ENCODE measurements around the gene HYAL3. TPM values are rescaled to one million over a fixed set of nuclear protein-coding genes. Genes with fewer than 3 reads are reported as not detected.

Gene HYAL3
- total and polyA plus RNA-seq, 2 of the 13 experiments (the other 11 are each of a cell fraction or from before 2014, with no cell fraction given): 5.5 to 10.4 TPM

DNA sequence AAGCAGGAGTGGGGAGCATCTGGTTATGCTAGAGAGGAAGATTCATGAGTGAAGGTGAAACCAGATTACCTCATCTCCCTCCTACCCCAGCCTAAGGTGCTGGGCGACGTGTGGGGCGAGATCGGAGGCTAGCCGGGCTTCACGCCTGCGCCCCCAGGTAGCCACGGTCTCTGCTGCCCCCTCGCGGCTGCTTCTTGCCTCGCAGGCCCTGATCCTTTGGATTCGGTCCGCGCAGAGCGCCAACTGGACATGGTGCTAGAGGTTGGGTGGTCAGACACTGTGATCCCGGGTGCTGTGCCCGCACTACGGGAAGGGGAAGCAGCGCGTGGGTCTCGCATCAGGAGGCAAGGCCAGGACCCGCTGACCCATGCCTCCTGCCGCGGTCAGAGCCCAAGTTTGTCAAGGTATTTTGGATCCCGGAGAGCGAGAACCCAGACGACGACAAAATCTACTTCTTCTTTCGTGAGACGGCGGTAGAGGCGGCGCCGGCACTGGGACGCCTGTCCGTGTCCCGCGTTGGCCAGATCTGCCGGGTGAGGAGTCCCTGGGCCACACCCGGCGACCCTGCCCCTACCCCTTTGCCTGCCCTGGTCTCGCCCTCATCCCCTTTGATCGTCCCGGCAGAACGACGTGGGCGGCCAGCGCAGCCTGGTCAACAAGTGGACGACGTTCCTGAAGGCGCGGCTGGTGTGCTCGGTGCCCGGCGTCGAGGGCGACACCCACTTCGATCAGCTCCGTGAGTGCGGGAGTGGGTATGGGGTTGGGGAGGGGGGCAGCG lies 26.1 kb downstream of the HYAL3 start (continued):
- peak; percentile 28 for TF ChIP-seq ZNF883 (CRISPR knock-in tag; IDR thresholded peaks at IDR 0.05; ENCODE audit: not compliant biosample characterization)
- no peak for TF ChIP-seq ZNF781 (CRISPR knock-in tag; IDR thresholded peaks at IDR 0.05; ENCODE audit: borderline replicate concordance, not compliant biosample characterization)
- peak; percentile 40; the same call in 1 of the 2 replicates for TF ChIP-seq ETV5 (CRISPR knock-in tag; IDR thresholded peaks at IDR 0.05; ENCODE audit: borderline replicate concordance)
- TF ChIP-seq EHMT2 (IDR thresholded peaks at IDR 0.05; ENCODE audit: borderline replicate concordance, low read depth, low read length): no peak
- TF ChIP-seq ZNF766 (CRISPR knock-in tag; IDR thresholded peaks at IDR 0.05; ENCODE audit: borderline replicate concordance): no peak
- 0 out of 2 replicates have a peak, but pooled peaks have one; percentile 19 for TF ChIP-seq CEBPG (CRISPR knock-in tag; IDR thresholded peaks at IDR 0.05)
- peak; percentile 76 for TF ChIP-seq GATAD1 (CRISPR knock-in tag; IDR thresholded peaks at IDR 0.05)
- TF ChIP-seq ZNF253 (CRISPR knock-in tag; IDR thresholded peaks at IDR 0.05; ENCODE audit: borderline replicate concordance): no peak
- TF ChIP-seq, protein P1, sequence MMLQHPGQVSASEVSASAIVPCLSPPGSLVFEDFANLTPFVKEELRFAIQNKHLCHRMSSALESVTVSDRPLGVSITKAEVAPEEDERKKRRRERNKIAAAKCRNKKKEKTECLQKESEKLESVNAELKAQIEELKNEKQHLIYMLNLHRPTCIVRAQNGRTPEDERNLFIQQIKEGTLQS (CRISPR knock-in tag; IDR thresholded peaks at IDR 0.05): peak; percentile 56; the same call in 1 of the 2 replicates
- TF ChIP-seq, protein P2, sequence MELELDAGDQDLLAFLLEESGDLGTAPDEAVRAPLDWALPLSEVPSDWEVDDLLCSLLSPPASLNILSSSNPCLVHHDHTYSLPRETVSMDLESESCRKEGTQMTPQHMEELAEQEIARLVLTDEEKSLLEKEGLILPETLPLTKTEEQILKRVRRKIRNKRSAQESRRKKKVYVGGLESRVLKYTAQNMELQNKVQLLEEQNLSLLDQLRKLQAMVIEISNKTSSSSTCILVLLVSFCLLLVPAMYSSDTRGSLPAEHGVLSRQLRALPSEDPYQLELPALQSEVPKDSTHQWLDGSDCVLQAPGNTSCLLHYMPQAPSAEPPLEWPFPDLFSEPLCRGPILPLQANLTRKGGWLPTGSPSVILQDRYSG (CRISPR knock-in tag; IDR thresholded peaks at IDR 0.05): no peak
- TF ChIP-seq POLR2A (IDR thresholded peaks at IDR 0.05; ENCODE audit: insufficient read depth in 1 of 2, low read depth in 2 of 2, low read length in 2 of 2): no peak
- no peak for TF ChIP-seq ZNF614 (CRISPR knock-in tag; IDR thresholded peaks at IDR 0.05; ENCODE audit: borderline replicate concordance)
- TF ChIP-seq, protein P3, sequence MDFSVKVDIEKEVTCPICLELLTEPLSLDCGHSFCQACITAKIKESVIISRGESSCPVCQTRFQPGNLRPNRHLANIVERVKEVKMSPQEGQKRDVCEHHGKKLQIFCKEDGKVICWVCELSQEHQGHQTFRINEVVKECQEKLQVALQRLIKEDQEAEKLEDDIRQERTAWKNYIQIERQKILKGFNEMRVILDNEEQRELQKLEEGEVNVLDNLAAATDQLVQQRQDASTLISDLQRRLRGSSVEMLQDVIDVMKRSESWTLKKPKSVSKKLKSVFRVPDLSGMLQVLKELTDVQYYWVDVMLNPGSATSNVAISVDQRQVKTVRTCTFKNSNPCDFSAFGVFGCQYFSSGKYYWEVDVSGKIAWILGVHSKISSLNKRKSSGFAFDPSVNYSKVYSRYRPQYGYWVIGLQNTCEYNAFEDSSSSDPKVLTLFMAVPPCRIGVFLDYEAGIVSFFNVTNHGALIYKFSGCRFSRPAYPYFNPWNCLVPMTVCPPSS (IDR thresholded peaks at IDR 0.05): no peak
- peak; percentile 40; the same call in 1 of the 2 replicates for TF ChIP-seq NCOA2 (CRISPR knock-in tag; IDR thresholded peaks at IDR 0.05)
- TF ChIP-seq, protein P4, sequence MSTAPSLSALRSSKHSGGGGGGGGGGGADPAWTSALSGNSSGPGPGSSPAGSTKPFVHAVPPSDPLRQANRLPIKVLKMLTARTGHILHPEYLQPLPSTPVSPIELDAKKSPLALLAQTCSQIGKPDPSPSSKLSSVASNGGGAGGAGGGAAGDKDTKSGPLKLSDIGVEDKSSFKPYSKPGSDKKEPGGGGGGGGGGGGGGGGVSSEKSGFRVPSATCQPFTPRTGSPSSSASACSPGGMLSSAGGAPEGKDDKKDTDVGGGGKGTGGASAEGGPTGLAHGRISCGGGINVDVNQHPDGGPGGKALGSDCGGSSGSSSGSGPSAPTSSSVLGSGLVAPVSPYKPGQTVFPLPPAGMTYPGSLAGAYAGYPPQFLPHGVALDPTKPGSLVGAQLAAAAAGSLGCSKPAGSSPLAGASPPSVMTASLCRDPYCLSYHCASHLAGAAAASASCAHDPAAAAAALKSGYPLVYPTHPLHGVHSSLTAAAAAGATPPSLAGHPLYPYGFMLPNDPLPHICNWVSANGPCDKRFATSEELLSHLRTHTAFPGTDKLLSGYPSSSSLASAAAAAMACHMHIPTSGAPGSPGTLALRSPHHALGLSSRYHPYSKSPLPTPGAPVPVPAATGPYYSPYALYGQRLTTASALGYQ (CRISPR knock-in tag; IDR thresholded peaks at IDR 0.05): no peak
- no peak for TF ChIP-seq HOXD1 (CRISPR knock-in tag; IDR thresholded peaks at IDR 0.05)
- TF ChIP-seq ZKSCAN5 (CRISPR knock-in tag; IDR thresholded peaks at IDR 0.05): no peak
- no peak for TF ChIP-seq NR2F1 (CRISPR knock-in tag; IDR thresholded peaks at IDR 0.05)
- no peak for TF ChIP-seq NFKBIZ (CRISPR knock-in tag; IDR thresholded peaks at IDR 0.05)
- TF ChIP-seq HMG20A (CRISPR knock-in tag; IDR thresholded peaks at IDR 0.05; ENCODE audit: borderline replicate concordance): no peak; the same call in 1 of the 2 replicates
- TF ChIP-seq ZNF569 (CRISPR knock-in tag; IDR thresholded peaks at IDR 0.05; ENCODE audit: borderline replicate concordance): no peak
- no peak for TF ChIP-seq MBNL3 (CRISPR knock-in tag; conservative IDR thresholded peaks at IDR 0.05)
- TF ChIP-seq ZFYVE20 (CRISPR knock-in tag; IDR thresholded peaks at IDR 0.05; ENCODE audit: borderline replicate concordance, low read depth): no peak
- peak; percentile 47 for TF ChIP-seq CBX1 (IDR thresholded peaks at IDR 0.05; ENCODE audit: low read depth)
- TF ChIP-seq ZNF747 (CRISPR knock-in tag; IDR thresholded peaks at IDR 0.05; ENCODE audit: borderline replicate concordance): no peak
- TF ChIP-seq RFXAP (CRISPR knock-in tag; IDR thresholded peaks at IDR 0.05; ENCODE audit: borderline replicate concordance): no peak
- no peak for TF ChIP-seq ZNF660 (CRISPR knock-in tag; IDR thresholded peaks at IDR 0.05; ENCODE audit: borderline replicate concordance, low read depth)
- no peak for TF ChIP-seq ZBTB42 (CRISPR knock-in tag; IDR thresholded peaks at IDR 0.05)
